ENCODE results near the gene COCH. TPM values are rescaled to one million over a fixed set of nuclear protein-coding genes. Genes with fewer than 3 reads are reported as not detected.
"Not testable (repeated sequence)": the region's sequence is repeated elsewhere in the genome, so short reads cannot be mapped to it uniquely, and the experiment has no call there.

The COCH gene
- total RNA-seq, 1 experiment from 2014 or later: 9.4 TPM

DNA sequence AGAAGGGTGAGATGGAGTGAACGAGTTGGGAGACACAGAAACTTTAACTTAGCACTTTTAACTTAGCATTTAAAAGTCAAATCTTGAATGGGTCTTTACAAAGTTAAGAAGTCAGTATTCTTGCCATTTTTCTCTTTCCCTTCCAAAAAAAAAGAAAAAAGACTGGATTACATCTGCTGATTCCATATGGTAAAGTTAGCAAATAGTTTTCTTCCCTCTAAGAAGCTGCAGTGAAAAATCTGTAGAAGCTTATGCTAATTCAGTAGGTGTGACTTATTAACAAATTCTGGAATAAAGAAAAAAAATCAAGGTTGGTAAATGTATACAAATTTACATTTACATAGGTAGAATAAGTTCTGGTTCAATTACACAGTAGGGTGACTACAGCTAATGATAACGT, 50.9 kb downstream of the COCH start (continued):
- TF ChIP-seq, protein P1, sequence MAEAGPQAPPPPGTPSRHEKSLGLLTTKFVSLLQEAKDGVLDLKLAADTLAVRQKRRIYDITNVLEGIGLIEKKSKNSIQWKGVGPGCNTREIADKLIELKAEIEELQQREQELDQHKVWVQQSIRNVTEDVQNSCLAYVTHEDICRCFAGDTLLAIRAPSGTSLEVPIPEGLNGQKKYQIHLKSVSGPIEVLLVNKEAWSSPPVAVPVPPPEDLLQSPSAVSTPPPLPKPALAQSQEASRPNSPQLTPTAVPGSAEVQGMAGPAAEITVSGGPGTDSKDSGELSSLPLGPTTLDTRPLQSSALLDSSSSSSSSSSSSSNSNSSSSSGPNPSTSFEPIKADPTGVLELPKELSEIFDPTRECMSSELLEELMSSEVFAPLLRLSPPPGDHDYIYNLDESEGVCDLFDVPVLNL (CRISPR knock-in tag; IDR thresholded peaks at IDR 0.05; ENCODE audit: borderline replicate concordance, low read depth): no peak
- TF ChIP-seq TCF7 (CRISPR knock-in tag; IDR thresholded peaks at IDR 0.05; ENCODE audit: low read depth) (no peak), NR2C2 (CRISPR knock-in tag; IDR thresholded peaks at IDR 0.05) (no peak), ELF4 (CRISPR knock-in tag; IDR thresholded peaks at IDR 0.05; ENCODE audit: low read depth) (no peak), JUN (CRISPR knock-in tag; IDR thresholded peaks at IDR 0.05) (no peak), NFATC4 (CRISPR knock-in tag; IDR thresholded peaks at IDR 0.05) (no peak), ZBTB21 (CRISPR knock-in tag; IDR thresholded peaks at IDR 0.05; ENCODE audit: borderline replicate concordance) (no peak), EMX1 (CRISPR knock-in tag; IDR thresholded peaks at IDR 0.05) (no peak)
- TF ChIP-seq, protein P2, sequence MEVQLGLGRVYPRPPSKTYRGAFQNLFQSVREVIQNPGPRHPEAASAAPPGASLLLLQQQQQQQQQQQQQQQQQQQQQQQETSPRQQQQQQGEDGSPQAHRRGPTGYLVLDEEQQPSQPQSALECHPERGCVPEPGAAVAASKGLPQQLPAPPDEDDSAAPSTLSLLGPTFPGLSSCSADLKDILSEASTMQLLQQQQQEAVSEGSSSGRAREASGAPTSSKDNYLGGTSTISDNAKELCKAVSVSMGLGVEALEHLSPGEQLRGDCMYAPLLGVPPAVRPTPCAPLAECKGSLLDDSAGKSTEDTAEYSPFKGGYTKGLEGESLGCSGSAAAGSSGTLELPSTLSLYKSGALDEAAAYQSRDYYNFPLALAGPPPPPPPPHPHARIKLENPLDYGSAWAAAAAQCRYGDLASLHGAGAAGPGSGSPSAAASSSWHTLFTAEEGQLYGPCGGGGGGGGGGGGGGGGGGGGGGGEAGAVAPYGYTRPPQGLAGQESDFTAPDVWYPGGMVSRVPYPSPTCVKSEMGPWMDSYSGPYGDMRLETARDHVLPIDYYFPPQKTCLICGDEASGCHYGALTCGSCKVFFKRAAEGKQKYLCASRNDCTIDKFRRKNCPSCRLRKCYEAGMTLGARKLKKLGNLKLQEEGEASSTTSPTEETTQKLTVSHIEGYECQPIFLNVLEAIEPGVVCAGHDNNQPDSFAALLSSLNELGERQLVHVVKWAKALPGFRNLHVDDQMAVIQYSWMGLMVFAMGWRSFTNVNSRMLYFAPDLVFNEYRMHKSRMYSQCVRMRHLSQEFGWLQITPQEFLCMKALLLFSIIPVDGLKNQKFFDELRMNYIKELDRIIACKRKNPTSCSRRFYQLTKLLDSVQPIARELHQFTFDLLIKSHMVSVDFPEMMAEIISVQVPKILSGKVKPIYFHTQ (CRISPR knock-in tag; IDR thresholded peaks at IDR 0.05): no peak
- TF ChIP-seq, protein P3, sequence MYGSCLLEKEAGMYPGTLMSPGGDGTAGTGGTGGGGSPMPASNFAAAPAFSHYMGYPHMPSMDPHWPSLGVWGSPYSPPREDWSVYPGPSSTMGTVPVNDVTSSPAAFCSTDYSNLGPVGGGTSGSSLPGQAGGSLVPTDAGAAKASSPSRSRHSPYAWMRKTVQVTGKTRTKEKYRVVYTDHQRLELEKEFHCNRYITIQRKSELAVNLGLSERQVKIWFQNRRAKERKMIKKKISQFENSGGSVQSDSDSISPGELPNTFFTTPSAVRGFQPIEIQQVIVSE (CRISPR knock-in tag; IDR thresholded peaks at IDR 0.05; ENCODE audit: borderline replicate concordance): no peak

DNA sequence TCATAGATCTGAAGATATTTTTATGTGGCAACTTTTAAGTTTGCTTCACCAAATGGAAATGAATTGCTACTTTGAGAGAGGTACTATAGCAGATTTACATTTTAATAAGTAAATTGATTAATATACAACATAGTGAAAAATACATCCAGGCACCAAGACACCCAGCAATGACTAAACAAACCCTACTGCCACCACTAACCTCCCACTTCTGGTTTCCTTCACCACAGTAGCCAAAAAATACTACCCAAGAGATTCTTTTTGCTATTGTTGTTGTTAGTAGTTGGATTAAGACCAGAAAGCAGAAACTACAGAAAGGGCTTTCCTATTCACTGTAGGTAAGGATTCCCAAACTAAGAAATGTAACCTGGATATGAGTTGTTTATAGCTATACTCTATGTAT, 54.1 kb downstream of the COCH start:
- Mint-ChIP-seq H3K27ac (no peak overlapping the region), H3K9me3 (no peaks in the 10 kb centered on the region), H3K4me1 (peaks cover 8% of the 10 kb centered on the region), H3K27me3 (ENCODE audit: low read depth) (no peaks in the 10 kb centered on the region), H3K36me3 (no peaks in the 10 kb centered on the region), H3K4me3 (no peak overlapping the region)
- DNase-seq (ENCODE audit: low spot score): no peak
- ChIA-PET POLR2A (no interaction called here), CTCF (no interaction called here)
- ATAC-seq: no peak
- no peak for TF ChIP-seq NFATC4 (CRISPR knock-in tag; IDR thresholded peaks at IDR 0.05)
- TF ChIP-seq, protein P4, sequence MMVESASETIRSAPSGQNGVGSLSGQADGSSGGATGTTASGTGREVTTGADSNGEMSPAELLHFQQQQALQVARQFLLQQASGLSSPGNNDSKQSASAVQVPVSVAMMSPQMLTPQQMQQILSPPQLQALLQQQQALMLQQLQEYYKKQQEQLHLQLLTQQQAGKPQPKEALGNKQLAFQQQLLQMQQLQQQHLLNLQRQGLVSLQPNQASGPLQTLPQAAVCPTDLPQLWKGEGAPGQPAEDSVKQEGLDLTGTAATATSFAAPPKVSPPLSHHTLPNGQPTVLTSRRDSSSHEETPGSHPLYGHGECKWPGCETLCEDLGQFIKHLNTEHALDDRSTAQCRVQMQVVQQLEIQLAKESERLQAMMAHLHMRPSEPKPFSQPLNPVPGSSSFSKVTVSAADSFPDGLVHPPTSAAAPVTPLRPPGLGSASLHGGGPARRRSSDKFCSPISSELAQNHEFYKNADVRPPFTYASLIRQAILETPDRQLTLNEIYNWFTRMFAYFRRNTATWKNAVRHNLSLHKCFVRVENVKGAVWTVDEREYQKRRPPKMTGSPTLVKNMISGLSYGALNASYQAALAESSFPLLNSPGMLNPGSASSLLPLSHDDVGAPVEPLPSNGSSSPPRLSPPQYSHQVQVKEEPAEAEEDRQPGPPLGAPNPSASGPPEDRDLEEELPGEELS (CRISPR knock-in tag; IDR thresholded peaks at IDR 0.05): no peak
- no peak for TF ChIP-seq TEAD1 (CRISPR knock-in tag; IDR thresholded peaks at IDR 0.05)
- no peak for TF ChIP-seq NR3C1 (CRISPR knock-in tag; conservative IDR thresholded peaks at IDR 0.05; ENCODE audit: low read depth)
- no peak for TF ChIP-seq SP1 (CRISPR knock-in tag; conservative IDR thresholded peaks at IDR 0.05)
- no peak for TF ChIP-seq ZNF219 (CRISPR knock-in tag; IDR thresholded peaks at IDR 0.05; ENCODE audit: borderline replicate concordance)
- TF ChIP-seq ELF4 (CRISPR knock-in tag; IDR thresholded peaks at IDR 0.05; ENCODE audit: low read depth): no peak
- TF ChIP-seq HMGA2 (CRISPR knock-in tag; IDR thresholded peaks at IDR 0.05): no peak

DNA sequence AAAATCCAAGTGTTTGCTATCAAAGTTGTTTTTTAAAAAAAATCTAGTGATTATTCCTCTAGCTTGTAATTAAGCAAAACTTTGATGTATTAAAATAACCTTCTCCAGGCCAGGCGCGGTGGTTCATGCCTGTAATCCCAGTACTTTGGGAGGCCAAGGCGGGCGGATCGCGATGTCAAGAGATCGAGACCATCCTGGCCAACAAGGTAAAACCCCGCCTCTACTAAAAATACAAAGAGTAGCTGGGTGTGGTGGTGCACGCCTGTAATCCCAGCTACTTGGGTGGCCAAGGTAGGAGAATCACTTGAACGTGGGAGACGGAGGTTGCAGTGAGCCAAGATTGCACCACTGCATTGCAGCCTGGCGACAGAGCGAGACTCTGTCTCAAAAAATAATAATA, 59.6 kb downstream of the COCH start:
- ATAC-seq; H3K4me3 Mint-ChIP-seq; H3K4me1 Mint-ChIP-seq; H3K27ac Mint-ChIP-seq; DNase-seq (ENCODE audit: low spot score); H3K27me3 Mint-ChIP-seq (ENCODE audit: low read depth); H3K9me3 Mint-ChIP-seq: not testable (repeated sequence)
- POLR2A ChIA-PET: interaction anchor here (0.6 kb wide), 2 partner anchors 242 to 1171 kb away, joined by 3 to 4 read pairs; no protein-coding TSS in a partner anchor
- CTCF ChIA-PET: interaction anchor here (0.9 kb wide), 2 partner anchors 8 to 12 kb away, joined by 3 read pairs; no protein-coding TSS in a partner anchor
- peaks cover 28% of the 10 kb centered on the region for H3K36me3 Mint-ChIP-seq

All from WTC11 (cell line).